Jurkat, Clone E6-1 (cell line): ENCODE results near the gene CHCHD10.
A peak's percentile ranks its signal among the peaks of the same experiment; 100 is the strongest.

Experiments
- DNase-seq: peaks from one replicate; pipeline ENCODE4 v3.0.0-alpha.2; 2011; ENCODE audit warnings: low read depth, low spot score
- H3K4me3 ChIP-seq: 2 replicates; pipeline ENCODE4 v1.5.1; 2011; ENCODE audit warnings: mild to moderate bottlenecking, low read length, control low read depth, moderate library complexity

The CHCHD10 gene

DNA sequence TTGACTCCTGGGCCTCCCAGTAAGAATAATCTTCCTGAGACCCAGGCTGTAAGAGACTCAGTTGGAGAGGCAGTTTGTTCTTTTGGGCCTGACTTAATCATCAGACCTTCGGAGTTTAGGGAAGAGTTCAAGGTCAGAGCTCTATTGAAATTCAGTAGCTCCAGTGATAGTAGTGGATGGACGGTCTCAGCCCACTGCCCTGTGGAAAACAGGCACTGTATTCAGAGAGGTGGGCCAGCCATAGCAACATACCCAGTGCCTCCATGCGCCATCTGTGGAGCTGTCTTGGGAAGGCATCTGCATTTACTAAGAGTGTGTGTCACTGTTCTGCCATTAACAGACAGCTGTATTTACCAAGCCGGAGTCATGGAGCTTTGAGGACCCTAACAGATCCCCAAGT lies 21.9 kb upstream of the CHCHD10 start:
- no peak overlapping the region for H3K4me3 ChIP-seq
- DNase-seq, result no peak

DNA sequence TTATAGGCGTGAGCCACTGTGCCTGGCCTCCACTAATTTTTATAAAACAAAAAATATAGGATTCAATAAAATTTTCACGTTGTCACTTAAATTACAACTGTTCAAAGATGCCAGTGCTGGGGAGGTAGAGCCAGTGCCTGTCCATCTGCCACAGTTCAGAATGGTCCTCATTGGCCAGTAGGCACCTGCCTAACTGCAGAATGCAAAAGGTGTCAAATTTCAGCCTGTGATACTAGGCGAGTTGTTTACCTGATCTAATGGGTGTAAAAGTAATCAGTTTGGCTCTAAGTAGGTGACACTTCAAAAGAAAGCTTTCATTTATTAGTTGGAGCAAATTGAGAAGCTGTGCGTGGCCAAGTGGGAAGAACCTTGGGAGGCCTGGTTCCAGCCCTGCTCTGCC lies 21.3 kb upstream of the CHCHD10 start:
- DNase-seq, result no peak
- H3K4me3 ChIP-seq, result no peak overlapping the region

DNA sequence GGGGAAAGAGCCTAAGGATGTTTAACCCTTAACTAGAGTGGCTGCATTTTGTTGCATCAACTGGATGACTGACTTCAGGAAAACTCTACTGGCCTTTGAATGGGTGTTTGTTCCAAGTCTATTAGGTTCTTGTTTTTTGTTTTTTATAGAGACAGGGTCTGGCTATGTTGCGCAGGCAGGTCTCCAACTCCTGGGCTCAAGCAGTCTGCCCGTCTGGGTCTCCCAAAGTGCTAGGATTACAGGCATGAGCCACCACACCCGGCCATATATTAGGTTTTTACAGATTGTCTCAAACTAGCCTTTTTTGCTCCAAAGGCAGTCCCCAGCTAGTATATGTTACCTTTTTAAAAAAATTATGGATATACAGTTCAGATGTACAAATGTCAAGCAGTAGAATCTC lies 20.1 kb upstream of the CHCHD10 start:
- DNase-seq, result no peak
- H3K4me3 ChIP-seq, result peak overlapping the region; percentile 72

DNA sequence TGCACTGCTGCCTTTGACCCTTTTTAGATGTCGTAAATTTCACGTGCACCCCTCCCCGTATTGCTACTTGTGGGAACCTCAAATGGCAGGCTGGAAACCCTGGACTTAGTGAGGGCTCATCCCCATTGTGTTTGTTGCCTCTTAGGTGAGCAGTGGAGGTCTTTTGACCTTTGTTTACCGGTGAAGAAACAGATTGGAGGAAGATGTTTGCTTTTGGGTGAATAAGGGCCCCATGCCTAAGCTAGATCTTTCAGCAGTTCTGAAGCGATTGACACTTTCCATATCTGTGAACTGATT lies 19.8 kb upstream of the CHCHD10 start:
- H3K4me3 ChIP-seq, result peak overlapping the region; percentile 72
- DNase-seq, result no peak

DNA sequence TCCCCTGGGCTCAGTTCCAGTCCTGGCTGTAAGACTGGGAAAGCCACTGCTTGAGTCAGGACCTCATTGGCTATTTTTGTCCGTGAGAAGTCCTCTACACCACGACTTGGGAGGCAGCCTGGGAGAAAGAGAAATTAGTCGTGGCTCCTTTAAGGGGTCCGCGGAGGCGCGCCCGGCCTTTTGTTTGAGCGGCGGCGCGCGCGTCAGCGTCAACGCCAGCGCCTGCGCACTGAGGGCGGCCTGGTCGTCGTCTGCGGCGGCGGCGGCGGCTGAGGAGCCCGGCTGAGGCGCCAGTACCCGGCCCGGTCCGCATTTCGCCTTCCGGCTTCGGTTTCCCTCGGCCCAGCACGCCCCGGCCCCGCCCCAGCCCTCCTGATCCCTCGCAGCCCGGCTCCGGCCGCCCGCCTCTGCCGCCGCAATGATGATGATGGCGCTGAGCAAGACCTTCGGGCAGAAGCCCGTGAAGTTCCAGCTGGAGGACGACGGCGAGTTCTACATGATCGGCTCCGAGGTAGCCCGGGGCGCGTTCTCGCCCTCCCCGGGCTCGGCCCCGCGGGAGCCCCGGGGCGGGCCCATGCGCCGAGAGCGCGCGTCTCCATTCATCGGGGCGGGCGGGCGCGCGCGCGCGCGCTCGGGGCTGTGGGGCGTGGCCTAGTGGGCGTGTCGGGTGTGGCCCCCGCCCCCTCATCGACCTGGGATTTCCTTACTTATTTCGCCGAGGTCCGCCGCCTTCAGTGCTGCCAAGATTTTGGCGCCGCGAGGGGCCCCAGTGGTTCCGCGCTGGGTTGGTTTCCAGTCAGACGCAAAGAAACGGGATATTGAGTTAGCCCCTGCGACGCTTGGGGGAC lies 19.2 kb upstream of the CHCHD10 start, which contains the start of gene SMARCB1:
Gene SMARCB1 (plus strand): TSS at position 215 of the 848 bp plus-strand sequence. CDS start 204 bp downstream, at position 419.
- peak; percentile 82 for DNase-seq
- H3K4me3 ChIP-seq, result peak within 1 kb of the TSS; percentile 72

DNA sequence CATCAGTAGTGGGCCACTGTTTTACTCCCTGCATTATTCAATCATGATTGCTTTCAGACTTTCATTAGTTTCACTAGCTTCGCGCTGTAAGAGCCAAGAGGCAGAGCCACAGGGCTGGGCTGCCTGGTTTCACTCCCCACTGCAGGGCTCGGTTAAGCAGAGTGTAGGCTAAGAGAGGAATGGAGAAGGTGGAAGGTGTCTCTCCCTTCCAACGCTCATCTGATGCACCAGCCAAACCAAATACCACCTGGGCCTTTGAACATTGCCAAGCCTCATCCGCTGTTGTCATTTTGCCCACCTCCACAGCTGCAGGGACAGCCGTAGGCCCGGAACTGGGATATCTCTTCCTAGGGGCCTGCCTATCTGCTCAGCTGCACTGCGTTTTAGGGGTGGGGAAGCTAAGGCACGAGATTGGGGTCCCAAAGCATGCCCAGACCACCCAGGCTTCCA lies 18.5 kb upstream of the CHCHD10 start:
- peak overlapping the region; percentile 72 for H3K4me3 ChIP-seq
- DNase-seq, result peak; percentile 95

DNA sequence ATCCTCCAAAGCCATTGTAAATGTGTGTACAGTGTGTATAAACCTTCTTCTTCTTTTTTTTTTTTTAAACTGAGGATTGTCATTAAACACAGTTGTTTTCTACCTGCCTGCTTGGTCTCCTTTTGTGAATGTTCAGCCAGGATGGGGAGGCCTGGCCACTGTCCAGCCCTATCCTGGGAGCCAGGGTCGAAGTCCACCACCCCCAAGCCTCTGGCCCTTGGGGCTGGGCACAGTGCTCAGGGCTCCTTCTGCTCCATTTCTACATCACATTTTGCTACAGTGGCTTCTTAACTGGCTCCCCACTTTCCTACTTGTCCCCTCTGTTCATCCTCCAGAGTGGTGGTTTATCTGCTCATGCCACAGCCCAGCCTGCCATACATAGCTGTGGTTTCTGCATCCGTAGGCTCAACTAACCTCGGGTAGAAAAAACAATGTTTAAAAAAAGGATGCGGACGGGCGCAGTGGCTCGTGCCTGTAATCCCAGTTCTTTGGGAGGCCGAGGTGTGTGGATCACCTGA lies 16.5 kb upstream of the CHCHD10 start:
- peak; percentile 84 for DNase-seq
- H3K4me3 ChIP-seq, result peak overlapping the region; percentile 28

DNA sequence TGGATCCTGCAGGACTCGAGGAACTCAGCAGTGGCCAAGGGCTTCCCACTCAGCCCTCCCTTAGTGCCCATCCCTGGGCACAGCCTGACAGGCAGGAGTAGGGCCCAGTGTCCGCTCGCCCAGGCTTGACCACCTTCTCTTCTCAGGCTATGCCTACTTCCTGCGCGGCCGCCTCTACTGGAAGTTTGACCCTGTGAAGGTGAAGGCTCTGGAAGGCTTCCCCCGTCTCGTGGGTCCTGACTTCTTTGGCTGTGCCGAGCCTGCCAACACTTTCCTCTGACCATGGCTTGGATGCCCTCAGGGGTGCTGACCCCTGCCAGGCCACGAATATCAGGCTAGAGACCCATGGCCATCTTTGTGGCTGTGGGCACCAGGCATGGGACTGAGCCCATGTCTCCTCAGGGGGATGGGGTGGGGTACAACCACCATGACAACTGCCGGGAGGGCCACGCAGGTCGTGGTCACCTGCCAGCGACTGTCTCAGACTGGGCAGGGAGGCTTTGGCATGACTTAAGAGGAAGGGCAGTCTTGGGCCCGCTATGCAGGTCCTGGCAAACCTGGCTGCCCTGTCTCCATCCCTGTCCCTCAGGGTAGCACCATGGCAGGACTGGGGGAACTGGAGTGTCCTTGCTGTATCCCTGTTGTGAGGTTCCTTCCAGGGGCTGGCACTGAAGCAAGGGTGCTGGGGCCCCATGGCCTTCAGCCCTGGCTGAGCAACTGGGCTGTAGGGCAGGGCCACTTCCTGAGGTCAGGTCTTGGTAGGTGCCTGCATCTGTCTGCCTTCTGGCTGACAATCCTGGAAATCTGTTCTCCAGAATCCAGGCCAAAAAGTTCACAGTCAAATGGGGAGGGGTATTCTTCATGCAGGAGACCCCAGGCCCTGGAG lies 15.7 kb upstream of the CHCHD10 start:
- DNase-seq, result no peak
- no peak overlapping the region for H3K4me3 ChIP-seq

DNA sequence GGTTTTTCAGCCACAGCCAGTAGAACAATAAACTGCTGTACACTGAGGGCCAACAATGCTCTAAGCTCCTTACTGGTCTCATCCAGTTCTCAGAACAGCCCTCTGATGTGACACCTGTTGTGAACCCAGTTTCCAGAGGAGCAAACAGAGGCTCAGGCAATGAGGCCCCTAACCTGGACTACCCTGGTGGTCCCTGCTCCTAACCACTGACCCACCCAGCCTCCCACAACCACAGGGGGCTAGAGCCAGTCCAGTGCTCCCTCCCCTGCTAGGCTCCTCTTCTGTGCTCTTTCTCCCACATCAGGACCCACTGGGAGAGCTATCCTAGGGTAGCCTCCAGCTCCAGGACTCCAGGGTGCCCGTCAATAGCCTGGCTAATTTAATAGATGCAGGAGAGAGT lies 14.9 kb upstream of the CHCHD10 start:
- no peak for DNase-seq
- H3K4me3 ChIP-seq, result no peak overlapping the region

DNA sequence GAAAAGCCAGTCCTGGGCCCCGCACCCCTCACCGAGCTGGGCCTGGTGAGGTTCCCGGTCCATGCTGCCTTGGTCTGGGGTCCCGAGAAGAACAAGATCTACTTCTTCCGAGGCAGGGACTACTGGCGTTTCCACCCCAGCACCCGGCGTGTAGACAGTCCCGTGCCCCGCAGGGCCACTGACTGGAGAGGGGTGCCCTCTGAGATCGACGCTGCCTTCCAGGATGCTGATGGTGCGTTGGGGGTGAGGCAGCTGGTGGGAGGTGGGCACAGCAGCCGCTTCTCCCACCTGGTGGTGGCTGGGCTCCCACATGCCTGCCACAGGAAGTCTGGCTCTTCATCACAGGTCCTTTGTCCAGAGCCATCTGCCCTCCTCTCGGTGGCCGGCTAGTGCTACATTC lies 14.5 kb upstream of the CHCHD10 start:
- no peak overlapping the region for H3K4me3 ChIP-seq
- DNase-seq, result no peak

DNA sequence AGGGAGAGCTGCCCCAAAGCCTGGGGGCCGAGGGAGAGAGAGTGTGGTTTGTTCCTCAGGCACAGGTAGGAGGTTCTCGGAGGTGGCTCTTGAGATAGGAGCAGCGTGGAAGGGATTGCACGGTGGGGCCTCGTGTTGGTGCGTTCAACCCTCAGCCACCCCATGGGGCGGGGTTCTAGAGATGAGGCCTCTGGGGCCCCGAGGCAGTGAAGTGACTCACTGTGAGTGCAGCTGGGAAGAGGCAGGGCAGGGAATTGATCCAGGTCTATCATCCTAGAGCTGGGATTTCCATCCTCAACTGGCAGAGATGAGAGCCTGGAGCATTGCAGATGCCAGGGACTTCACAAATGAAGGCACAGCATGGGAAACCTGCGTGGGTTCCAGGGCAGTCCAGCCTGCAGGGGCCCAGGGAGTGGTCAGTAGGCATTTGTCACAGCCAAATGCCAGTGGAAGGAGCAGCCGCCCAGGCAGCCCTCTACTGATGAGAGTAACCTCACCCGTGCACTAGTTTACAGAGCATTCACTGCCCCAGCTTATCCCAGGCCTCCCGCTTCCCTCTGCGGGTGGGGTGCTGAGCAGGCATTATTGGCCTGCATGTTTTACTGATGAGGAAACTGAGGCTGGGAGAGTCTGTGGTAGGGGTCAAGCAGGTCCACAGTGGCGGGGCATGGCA lies 13.9 kb upstream of the CHCHD10 start:
- DNase-seq, result no peak
- H3K4me3 ChIP-seq, result no peak overlapping the region

DNA sequence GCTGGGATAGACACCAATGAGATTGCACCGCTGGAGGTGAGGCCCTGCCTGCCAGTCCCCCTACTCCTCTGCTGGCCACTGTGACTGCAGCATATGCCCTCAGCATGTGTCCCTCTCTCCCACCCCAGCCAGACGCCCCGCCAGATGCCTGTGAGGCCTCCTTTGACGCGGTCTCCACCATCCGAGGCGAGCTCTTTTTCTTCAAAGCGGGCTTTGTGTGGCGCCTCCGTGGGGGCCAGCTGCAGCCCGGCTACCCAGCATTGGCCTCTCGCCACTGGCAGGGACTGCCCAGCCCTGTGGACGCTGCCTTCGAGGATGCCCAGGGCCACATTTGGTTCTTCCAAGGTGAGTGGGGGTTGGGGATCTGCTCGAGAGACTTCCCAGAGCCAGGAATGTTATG lies 13.3 kb upstream of the CHCHD10 start:
- H3K4me3 ChIP-seq, result no peak overlapping the region
- DNase-seq, result no peak

DNA sequence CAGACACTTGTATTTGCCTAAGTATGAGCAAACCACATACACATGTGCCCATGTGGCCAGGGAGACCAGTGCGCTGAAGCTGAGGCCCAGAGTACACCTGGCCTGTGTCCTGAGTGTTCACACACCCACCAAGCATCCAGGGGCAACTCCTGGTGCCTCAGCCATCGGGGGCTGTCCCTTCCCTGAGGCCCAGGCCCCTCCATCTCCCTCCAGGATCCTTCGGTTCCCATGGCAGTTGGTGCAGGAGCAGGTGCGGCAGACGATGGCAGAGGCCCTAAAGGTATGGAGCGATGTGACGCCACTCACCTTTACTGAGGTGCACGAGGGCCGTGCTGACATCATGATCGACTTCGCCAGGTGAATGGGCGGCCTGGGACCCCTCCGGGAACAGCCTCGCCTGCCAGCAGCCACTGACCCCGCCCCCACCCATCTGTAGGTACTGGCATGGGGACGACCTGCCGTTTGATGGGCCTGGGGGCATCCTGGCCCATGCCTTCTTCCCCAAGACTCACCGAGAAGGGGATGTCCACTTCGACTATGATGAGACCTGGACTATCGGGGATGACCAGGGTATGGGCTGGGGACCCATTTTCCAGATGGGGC lies 12.5 kb upstream of the CHCHD10 start:
- H3K4me3 ChIP-seq, result no peak overlapping the region
- DNase-seq, result no peak

DNA sequence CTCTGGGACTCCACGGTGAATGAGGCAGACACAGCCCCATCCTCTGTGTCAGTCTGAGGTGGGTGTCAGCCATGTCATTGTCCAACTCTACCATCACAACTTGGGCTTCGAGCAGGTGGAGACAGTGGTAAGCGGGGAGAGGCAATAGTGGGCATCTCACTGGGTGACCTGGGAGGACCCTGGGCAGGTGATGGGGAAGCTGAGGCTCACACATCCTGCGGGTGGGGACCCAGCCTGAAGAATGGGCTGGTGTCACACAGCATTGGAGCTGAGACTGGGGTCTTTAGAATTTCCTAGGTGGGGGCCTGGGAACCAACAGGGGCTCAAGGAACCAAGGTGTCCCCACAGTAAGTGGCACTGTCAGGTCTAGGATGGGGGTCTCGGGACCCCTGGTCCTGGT lies 12.0 kb upstream of the CHCHD10 start:
- H3K4me3 ChIP-seq, result no peak overlapping the region
- DNase-seq, result no peak

DNA sequence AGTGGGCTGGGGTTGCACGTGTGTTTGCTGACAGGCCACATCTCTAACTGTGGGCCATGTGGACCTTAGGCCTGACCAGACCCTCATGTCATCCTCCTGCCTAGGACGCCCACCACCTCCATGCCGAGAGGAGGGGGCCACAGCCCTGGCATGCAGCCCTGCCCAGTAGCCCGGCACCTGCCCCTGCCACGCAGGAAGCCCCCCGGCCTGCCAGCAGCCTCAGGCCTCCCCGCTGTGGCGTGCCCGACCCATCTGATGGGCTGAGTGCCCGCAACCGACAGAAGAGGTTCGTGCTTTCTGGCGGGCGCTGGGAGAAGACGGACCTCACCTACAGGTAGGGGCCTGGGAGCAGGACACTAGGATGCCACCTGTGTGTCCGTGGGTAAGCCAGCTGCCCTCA lies 11.3 kb upstream of the CHCHD10 start:
- DNase-seq, result no peak
- no peak overlapping the region for H3K4me3 ChIP-seq

DNA sequence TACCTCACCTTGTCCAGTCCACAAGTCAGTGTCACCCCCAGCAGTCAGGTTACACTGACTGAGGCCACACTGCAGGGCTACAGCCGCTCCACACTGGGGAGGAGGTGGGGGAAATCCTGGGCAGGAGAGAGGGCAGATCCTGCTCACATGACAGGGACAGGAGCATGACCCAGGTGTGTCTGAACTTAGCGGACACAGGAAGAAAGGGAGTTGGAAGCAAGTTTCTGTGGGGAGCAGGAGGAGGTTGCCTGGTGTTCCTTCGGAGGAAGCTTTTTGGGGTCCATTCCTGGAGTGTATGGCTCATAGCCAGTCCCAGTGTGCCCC lies 10.8 kb upstream of the CHCHD10 start:
- DNase-seq, result no peak
- no peak overlapping the region for H3K4me3 ChIP-seq

DNA sequence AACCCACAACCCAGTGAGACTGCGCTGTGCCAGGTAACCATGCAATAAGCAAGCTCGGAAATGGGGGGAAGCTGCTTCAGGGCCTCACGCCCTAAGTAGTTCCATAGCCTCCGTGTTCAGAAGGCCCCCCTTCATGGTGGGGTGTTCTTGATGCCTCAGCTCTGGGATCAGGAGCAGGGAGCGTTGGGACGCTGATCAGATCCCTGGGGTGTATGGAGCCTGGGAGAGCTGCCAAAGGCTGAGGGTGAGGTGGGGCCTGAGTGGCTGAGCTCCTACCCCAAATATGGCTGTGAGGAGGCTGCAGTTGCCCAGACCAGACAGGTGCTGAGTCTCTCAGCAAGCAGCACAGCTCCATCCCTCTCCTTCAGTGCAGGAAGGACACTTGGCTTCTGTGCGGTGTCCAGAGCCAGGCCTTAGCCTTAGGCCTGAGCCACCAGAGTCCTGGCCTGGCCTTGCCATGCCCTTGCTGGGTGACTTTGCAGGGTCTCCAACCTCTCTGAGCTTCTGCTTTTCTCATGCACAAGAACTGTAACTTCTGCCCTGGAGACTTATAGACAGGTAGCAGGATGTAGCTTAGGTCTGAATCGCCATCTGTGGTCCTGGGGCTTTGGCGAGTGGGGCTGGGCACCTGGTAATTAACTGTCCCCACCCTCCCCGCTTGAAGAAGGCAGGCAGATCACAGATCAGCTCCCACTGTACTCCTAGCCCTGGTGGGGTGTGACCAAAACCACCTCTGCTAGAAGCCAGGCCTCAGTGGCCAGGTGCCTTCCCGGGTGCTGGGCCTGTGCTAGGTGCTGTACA lies 10.2 kb upstream of the CHCHD10 start:
- H3K4me3 ChIP-seq, result no peak overlapping the region
- no peak for DNase-seq

DNA sequence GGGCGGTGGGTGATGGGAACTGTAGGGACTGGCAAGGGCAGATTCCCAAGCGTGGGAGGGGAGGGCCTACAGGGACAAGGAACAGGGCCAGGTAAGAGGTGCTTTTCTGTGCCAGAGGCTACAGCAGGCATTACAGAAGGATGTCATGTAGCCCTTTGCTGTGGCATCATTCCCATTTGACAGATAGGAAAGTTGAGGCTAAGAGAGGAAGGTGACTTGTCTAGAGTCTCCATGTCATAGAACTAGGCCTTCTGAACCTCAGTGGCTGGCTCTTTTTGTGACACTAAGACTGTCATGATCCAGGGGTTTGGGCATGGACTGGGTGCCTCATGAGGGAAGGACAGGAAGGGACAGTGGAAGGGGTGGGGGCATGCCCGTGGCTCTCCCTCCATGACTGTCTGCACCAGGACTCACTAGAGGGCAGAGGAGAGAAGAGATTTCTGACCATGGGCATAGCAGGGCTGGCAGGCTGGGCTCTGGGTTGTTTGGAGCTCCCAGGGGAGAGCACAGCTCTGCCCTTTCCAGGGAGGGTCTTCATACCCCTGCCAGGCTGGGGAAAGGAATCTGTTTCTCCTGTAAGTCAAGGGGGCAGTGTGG lies 8.1 kb upstream of the CHCHD10 start:
- DNase-seq, result no peak
- no peak overlapping the region for H3K4me3 ChIP-seq
